Mesenchymal stem cell (in vitro differentiated cells and primary cell): Measurements from ENCODE around the gene MATCAP1.

ENCODE experiments used
- DNase-seq: peaks from one replicate; pipeline ENCODE4 v3.0.0-alpha.2; 2013
- H2AFZ ChIP-seq: one replicate; pipeline ENCODE4 v1.6.1; 2013; ENCODE audit warnings: low read depth, mild to moderate bottlenecking, control low read depth, inconsistent platforms, low read length, moderate library complexity
- H2AK5ac ChIP-seq: 2 replicates; pipeline ENCODE4 v1.6.1; 2013; ENCODE audit warnings: low read length, moderate library complexity, mild to moderate bottlenecking, inconsistent platforms; ENCODE audit not compliant: severe bottlenecking
- H2BK120ac ChIP-seq: one replicate; pipeline ENCODE4 v1.6.1; 2013; ENCODE audit warnings: low read depth, mild to moderate bottlenecking, inconsistent platforms, low read length, moderate library complexity
- H2BK12ac ChIP-seq, 2 experiments: one replicate each; pipeline ENCODE4 v1.6.1; 2013; ENCODE audit warnings: inconsistent platforms in 2 of 2, low read length in 2 of 2, mild to moderate bottlenecking in 2 of 2, moderate library complexity in 2 of 2, control low read depth in 1 of 2
- H2BK15ac ChIP-seq: one replicate; pipeline ENCODE4 v1.6.1; 2013; ENCODE audit warnings: mild to moderate bottlenecking, low read depth, inconsistent platforms; ENCODE audit not compliant: poor library complexity, severe bottlenecking
- H2BK5ac ChIP-seq: 2 replicates; pipeline ENCODE4 v1.6.1; 2013; ENCODE audit warnings: low read depth, mild to moderate bottlenecking, low read length, control low read depth, inconsistent platforms; ENCODE audit not compliant: poor library complexity, severe bottlenecking
- H3K14ac ChIP-seq, 2 experiments: one replicate each; pipeline ENCODE4 v1.6.1; 2013; ENCODE audit warnings: inconsistent platforms in 2 of 2, low read length in 2 of 2, control low read depth in 1 of 2, mild to moderate bottlenecking in 1 of 2, moderate library complexity in 1 of 2
- H3K18ac ChIP-seq, 2 experiments: one replicate each; pipeline ENCODE4 v1.6.1; 2013; ENCODE audit warnings: inconsistent platforms in 2 of 2, low read length in 2 of 2, control low read depth in 1 of 2, low read depth in 1 of 2, mild to moderate bottlenecking in 1 of 2
- H3K23ac ChIP-seq, 2 experiments: one replicate each; pipeline ENCODE4 v1.6.1; 2013; ENCODE audit warnings: inconsistent platforms in 2 of 2, low read length in 2 of 2, mild to moderate bottlenecking in 2 of 2, moderate library complexity in 2 of 2, control low read depth in 1 of 2
- H3K27ac ChIP-seq: 2 replicates; pipeline ENCODE4 v1.5.1; 2013; ENCODE audit warnings: mild to moderate bottlenecking, moderate library complexity, low read length, control low read depth, inconsistent platforms; ENCODE audit not compliant: poor library complexity, severe bottlenecking
- H3K27me3 ChIP-seq, 2 experiments: 2 replicates each; pipeline versions ENCODE4 v1.6.1 to v1.7.0; 2013; ENCODE audit warnings: low read length in 2 of 2, mild to moderate bottlenecking in 2 of 2, moderate library complexity in 2 of 2, control low read depth in 1 of 2, inconsistent platforms in 1 of 2; ENCODE audit not compliant: control insufficient read depth in 1 of 2, insufficient read depth in 1 of 2
- H3K36me3 ChIP-seq, 2 experiments: 2 replicates each; pipeline versions ENCODE4 v1.6.1 to v1.7.0; 2013; ENCODE audit warnings: low read length in 2 of 2, control low read depth in 1 of 2, inconsistent platforms in 1 of 2, low read depth in 1 of 2, mild to moderate bottlenecking in 1 of 2; ENCODE audit not compliant: insufficient read depth in 2 of 2, control insufficient read depth in 1 of 2
- H3K4ac ChIP-seq, 2 experiments: one replicate each; pipeline ENCODE4 v1.6.1; 2013; ENCODE audit warnings: inconsistent platforms in 2 of 2, low read length in 2 of 2, mild to moderate bottlenecking in 2 of 2, moderate library complexity in 2 of 2, control low read depth in 1 of 2, low read depth in 1 of 2
- H3K4me1 ChIP-seq: 2 replicates; pipeline ENCODE4 v1.6.1; 2013; ENCODE audit warnings: low read depth, low read length, control low read depth; ENCODE audit not compliant: control insufficient read depth, insufficient read depth
- H3K4me2 ChIP-seq: 2 replicates; pipeline ENCODE4 v1.6.1; 2013; ENCODE audit warnings: low read length, mild to moderate bottlenecking, inconsistent platforms; ENCODE audit not compliant: poor library complexity, severe bottlenecking
- H3K4me3 ChIP-seq, 2 experiments: 2 replicates each; pipeline versions ENCODE4 v1.5.1 to v1.7.0; 2013; ENCODE audit warnings: low read length in 2 of 2, mild to moderate bottlenecking in 2 of 2, control low read depth in 1 of 2, low read depth in 1 of 2; ENCODE audit not compliant: insufficient read depth in 1 of 2
- H3K79me1 ChIP-seq: replicated peaks from 2 replicates; pipeline ENCODE4 v1.6.1; 2013; ENCODE audit warnings: mild to moderate bottlenecking, control low read depth, low read length, inconsistent platforms; ENCODE audit not compliant: poor library complexity, severe bottlenecking
- H3K9ac ChIP-seq: 2 replicates; pipeline ENCODE4 v1.7.0; 2013; ENCODE audit warnings: mild to moderate bottlenecking, low read length, moderate library complexity
- H3K9me3 ChIP-seq: 2 replicates; pipeline ENCODE4 v1.7.0; 2013; ENCODE audit warnings: mild to moderate bottlenecking, low read length; ENCODE audit not compliant: control insufficient read depth
- H4K8ac ChIP-seq: one replicate; pipeline ENCODE4 v1.6.1; 2013; ENCODE audit warnings: inconsistent platforms, mild to moderate bottlenecking, low read length, moderate library complexity
- H4K91ac ChIP-seq: one replicate; pipeline ENCODE4 v1.6.1; 2013; ENCODE audit warnings: mild to moderate bottlenecking, low read length, inconsistent platforms
- WGBS: methylation state at CpG from one replicate; pipeline ENCODE4 v1.1.7; 2013; ENCODE audit warnings: mixed read lengths; 5-methylcytosine and 5-hydroxymethylcytosine counted together

The MATCAP1 gene

DNA sequence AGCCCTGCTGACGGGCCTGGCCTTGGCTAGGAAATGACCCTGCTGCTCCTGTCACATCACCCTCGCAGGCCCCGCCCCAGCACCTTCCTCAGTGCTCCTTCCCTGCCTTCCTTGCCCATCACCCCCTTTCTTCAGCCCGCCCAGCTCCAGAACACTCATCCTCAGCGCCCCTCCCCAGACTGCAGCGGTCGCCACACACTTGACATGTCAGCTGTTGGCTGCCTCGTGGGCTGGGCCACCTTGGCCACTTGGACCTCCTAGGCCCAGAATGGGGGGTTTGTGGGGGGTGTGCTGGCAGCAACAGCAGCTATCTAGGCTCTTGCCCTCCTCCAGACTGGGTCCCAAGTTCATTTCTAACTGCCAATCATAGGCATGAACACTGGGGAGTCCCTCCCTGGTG is 25.8 kb upstream of the MATCAP1 start:
- Histone ChIP-seq H3K4me2 (no peak overlapping the region), H3K23ac (no peak overlapping the region), H4K91ac (no peak overlapping the region), H3K14ac (no peak overlapping the region), H2BK15ac (no peak overlapping the region), H3K4me3 (no peak overlapping the region), H3K9ac (no peak overlapping the region), H3K79me1 (no peaks in the 10 kb centered on the region), H3K9me3 (no peaks in the 10 kb centered on the region), H3K27me3 (no peaks in the 10 kb centered on the region), H2AFZ (no peak overlapping the region), H2BK5ac (no peak overlapping the region), H3K18ac (no peak overlapping the region), H3K4me1 (peaks cover 21% of the 10 kb centered on the region), H3K4ac (no peak overlapping the region), H2BK12ac (no peak overlapping the region), H2BK120ac (no peak overlapping the region), H3K27ac (no peak overlapping the region), H4K8ac (no peak overlapping the region), H2AK5ac (no peak overlapping the region), H3K36me3 (peaks cover 17 to 19% of the 10 kb centered on the region in 2 experiments)
- WGBS: 98% methylated on average over 5 of the region's 8 CpGs
- no peak for DNase-seq

DNA sequence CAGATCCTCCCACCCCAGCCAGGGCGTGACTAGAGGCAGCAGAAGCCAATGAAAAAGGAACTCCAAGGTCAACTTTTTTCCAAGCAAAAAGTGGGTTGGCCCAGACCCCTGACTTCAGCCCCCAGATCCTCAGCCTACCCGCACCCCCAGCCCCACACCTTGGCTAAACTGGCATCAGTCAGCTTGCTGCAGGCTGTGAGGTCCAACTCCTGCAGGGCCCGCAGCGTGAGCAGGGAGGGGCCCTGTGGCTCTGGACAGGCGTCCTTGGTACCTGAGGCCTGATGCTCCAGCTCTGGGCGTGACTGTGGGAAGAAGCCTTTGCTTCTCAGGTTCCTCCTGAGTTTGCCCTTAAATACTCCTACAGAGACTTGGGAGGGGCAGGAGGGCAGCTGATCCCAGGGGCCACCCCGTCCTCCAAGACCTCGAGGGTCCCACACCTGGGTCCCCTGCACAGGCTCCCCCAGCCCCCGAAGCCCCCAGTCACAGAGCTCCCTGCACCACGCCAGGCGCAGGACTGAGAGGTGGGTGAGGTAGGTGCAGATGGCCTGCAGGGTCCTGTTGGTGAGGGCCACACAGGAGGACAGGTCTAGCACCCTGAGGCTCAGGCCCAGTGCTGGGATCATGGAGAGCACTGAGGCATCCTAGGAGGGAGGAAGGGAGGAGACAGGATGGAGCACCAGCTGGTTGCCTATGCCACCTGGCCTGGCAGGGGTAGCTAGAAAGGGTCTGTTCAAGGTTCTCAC is 24.6 kb upstream of the MATCAP1 start:
- no peak overlapping the region for H3K27ac ChIP-seq
- H3K9ac ChIP-seq: peak overlapping the region; percentile 26
- H3K4me2 ChIP-seq: no peak overlapping the region
- peak overlapping the region in 1 of 2 experiments; percentile 30 for H3K14ac ChIP-seq
- H4K91ac ChIP-seq: peak overlapping the region; percentile 40
- H3K9me3 ChIP-seq: no peaks in the 10 kb centered on the region
- H2AFZ ChIP-seq: no peak overlapping the region
- no peaks in the 10 kb centered on the region for H3K79me1 ChIP-seq
- no peak overlapping the region for H2BK120ac ChIP-seq
- no peak overlapping the region for H3K4ac ChIP-seq
- no peak overlapping the region for H3K4me3 ChIP-seq
- H2AK5ac ChIP-seq: no peak overlapping the region
- H2BK15ac ChIP-seq: no peak overlapping the region
- peaks cover 19 to 29% of the 10 kb centered on the region in 2 experiments for H3K36me3 ChIP-seq
- 98% methylated on average over 11 of the region's 11 CpGs for WGBS
- peaks cover 27% of the 10 kb centered on the region for H3K4me1 ChIP-seq
- no peak overlapping the region for H2BK12ac ChIP-seq
- no peak overlapping the region for H3K18ac ChIP-seq
- DNase-seq: no peak
- H3K27me3 ChIP-seq: no peaks in the 10 kb centered on the region
- H4K8ac ChIP-seq: no peak overlapping the region
- no peak overlapping the region for H2BK5ac ChIP-seq
- no peak overlapping the region for H3K23ac ChIP-seq

DNA sequence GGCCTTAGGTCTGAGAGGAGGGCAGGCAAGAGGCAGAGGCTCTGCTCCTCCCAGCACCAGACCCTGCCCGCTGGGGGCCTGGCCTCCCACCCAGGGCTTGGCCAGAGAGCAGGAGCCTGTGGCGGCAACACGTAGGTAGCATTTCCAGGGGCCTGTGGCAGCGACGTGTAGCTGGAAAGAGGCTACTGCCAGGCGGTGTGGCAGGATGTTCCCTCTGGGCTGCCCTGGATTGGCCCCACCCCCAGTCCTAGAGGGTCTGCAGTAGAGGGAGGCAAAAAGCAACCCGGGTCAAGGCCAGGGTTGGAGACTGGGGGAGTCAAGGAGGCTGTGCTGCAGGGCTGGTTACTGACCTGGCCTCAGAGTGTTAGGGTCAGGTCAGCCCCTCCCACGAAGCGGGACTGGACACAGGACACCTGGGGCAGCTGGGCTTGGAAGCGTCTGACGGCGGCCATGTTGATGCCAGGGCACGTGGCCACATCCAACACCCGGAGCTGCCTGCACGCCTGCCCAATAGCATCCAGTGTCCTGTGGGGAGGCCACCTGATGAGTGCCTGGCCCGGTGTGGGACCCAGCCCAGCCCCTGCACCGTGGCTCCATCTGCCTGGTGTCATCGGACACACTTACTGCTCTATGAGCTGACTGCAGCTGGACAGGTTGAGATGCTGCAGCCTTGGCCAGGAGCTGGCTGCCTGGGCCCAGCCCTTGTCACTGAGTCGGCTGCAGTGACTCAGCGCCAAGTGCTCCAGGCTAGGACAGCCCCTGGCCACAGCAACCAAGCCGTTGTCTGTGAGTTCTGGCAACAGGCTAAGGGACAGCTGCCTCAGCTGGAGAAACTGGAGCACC is 23.7 kb upstream of the MATCAP1 start:
- Histone ChIP-seq H3K36me3 (peaks cover 19 to 38% of the 10 kb centered on the region in 2 experiments), H2AK5ac (no peak overlapping the region), H3K27me3 (no peaks in the 10 kb centered on the region), H2BK120ac (no peak overlapping the region), H4K91ac (peak overlapping the region; percentile 40), H3K9ac (peak overlapping the region; percentile 26), H3K23ac (no peak overlapping the region), H3K14ac (peak overlapping the region in 1 of 2 experiments; percentile 30), H2AFZ (no peak overlapping the region), H3K4me3 (no peak overlapping the region), H3K4me2 (no peak overlapping the region), H3K27ac (no peak overlapping the region), H3K4ac (no peak overlapping the region), H3K79me1 (no peaks in the 10 kb centered on the region), H2BK15ac (no peak overlapping the region), H2BK12ac (peak overlapping the region in 1 of 2 experiments; percentile 37), H3K4me1 (peaks cover 23% of the 10 kb centered on the region), H4K8ac (peak overlapping the region; percentile 46), H2BK5ac (no peak overlapping the region), H3K18ac (peak overlapping the region in 1 of 2 experiments; percentile 4), H3K9me3 (no peaks in the 10 kb centered on the region)
- peak; percentile 56 for DNase-seq
- 79% methylated on average over 21 of the region's 21 CpGs for WGBS

DNA sequence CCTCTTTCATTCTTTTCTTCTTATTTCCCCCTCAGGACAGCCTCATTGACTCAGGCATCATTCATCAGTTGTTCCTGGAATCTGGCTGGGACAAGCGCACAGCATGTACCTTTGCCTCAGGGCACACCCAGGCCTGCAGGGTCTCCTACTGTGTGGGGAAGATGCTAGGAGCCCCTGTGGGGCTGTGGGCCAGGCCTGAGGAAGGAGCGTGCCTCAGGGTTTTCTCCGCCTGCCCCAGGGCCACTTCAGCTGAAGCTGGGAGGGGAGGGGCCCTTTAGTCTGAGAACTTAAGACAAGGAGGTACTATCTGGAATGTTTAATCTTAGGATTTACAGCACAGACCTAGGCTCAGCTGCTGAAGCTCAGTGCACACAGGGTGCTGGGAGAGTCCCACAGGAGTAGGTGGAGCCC is 23.1 kb upstream of the MATCAP1 start:
- Histone ChIP-seq H2BK12ac (no peak overlapping the region), H2BK15ac (no peak overlapping the region), H2AK5ac (no peak overlapping the region), H3K9me3 (no peaks in the 10 kb centered on the region), H3K23ac (no peak overlapping the region), H3K18ac (no peak overlapping the region), H4K91ac (no peak overlapping the region), H3K27ac (no peak overlapping the region), H3K4me2 (no peak overlapping the region), H3K36me3 (peaks cover 19 to 44% of the 10 kb centered on the region in 2 experiments), H3K4me1 (peaks cover 23% of the 10 kb centered on the region), H2BK120ac (no peak overlapping the region), H3K14ac (no peak overlapping the region), H3K4me3 (no peak overlapping the region), H2BK5ac (no peak overlapping the region), H3K79me1 (no peaks in the 10 kb centered on the region), H3K4ac (no peak overlapping the region), H2AFZ (no peak overlapping the region), H4K8ac (peak overlapping the region; percentile 5), H3K27me3 (no peaks in the 10 kb centered on the region), H3K9ac (no peak overlapping the region)
- DNase-seq: no peak
- WGBS: 91% methylated on average over 3 of the region's 3 CpGs
